GM12864 (cell line): ENCODE measurements around the gene MTO1.

Experiments
- DNase-seq: peaks from one replicate; pipeline ENCODE4 v3.0.0-alpha.2; 2011; ENCODE audit warnings: low read depth
- H3K4me3 ChIP-seq: 2 replicates; pipeline ENCODE4 v1.5.1; 2011; ENCODE audit warnings: mild to moderate bottlenecking, low read depth, low read length, control low read depth
- TF ChIP-seq, protein P1 (sequence below): IDR thresholded peaks from 2 replicates; pipeline ENCODE4 v1.5.1; 2011; ENCODE audit warnings: low read depth, mild to moderate bottlenecking, moderate library complexity, low read length, control low read depth, inconsistent platforms; ENCODE audit errors: missing control alignments

The MTO1 gene, protein sequence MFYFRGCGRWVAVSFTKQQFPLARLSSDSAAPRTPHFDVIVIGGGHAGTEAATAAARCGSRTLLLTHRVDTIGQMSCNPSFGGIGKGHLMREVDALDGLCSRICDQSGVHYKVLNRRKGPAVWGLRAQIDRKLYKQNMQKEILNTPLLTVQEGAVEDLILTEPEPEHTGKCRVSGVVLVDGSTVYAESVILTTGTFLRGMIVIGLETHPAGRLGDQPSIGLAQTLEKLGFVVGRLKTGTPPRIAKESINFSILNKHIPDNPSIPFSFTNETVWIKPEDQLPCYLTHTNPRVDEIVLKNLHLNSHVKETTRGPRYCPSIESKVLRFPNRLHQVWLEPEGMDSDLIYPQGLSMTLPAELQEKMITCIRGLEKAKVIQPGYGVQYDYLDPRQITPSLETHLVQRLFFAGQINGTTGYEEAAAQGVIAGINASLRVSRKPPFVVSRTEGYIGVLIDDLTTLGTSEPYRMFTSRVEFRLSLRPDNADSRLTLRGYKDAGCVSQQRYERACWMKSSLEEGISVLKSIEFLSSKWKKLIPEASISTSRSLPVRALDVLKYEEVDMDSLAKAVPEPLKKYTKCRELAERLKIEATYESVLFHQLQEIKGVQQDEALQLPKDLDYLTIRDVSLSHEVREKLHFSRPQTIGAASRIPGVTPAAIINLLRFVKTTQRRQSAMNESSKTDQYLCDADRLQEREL

DNA sequence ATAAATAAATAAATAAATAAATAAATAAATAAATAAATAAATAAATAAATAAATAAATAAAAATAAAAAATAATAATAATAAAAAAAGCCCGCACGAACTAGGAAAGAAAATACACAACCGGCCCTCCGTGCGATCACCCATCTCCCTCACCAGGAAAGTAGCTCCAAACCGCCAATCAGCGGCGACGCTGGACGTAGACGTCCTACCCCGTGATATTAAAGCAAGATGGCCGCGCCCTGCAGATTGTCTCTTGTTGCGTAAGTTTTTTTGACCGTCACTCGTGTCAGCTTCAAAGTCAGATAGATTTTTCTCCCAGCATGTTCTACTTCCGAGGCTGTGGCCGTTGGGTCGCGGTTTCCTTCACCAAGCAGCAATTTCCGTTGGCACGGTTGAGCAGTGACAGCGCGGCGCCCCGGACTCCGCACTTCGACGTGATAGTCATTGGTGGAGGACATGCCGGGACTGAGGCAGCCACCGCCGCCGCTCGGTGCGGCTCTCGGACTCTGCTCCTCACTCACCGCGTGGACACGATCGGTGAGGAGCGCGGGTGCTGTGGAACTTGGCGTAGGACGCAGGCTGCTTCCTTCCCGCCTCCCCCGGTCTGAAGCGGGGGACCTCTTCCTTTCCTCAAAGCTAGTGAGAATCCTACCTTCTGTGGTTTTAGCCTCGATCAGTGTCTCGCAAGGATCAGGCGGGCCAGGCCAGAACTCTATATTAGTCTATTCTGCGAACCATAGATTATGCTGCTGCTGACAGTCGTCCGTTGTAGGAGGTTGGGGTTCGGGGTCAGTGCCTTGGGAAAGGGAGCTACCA lies at the start of gene MTO1:
TSS of gene MTO1 (plus strand) at position 201 of the 814 bp plus-strand sequence. CDS start at position 319, 118 bp downstream.
- TF ChIP-seq, protein P1, sequence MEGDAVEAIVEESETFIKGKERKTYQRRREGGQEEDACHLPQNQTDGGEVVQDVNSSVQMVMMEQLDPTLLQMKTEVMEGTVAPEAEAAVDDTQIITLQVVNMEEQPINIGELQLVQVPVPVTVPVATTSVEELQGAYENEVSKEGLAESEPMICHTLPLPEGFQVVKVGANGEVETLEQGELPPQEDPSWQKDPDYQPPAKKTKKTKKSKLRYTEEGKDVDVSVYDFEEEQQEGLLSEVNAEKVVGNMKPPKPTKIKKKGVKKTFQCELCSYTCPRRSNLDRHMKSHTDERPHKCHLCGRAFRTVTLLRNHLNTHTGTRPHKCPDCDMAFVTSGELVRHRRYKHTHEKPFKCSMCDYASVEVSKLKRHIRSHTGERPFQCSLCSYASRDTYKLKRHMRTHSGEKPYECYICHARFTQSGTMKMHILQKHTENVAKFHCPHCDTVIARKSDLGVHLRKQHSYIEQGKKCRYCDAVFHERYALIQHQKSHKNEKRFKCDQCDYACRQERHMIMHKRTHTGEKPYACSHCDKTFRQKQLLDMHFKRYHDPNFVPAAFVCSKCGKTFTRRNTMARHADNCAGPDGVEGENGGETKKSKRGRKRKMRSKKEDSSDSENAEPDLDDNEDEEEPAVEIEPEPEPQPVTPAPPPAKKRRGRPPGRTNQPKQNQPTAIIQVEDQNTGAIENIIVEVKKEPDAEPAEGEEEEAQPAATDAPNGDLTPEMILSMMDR: no peak
- H3K4me3 ChIP-seq: peak within 1 kb of the TSS; percentile 88
- DNase-seq: peak; percentile 82

DNA sequence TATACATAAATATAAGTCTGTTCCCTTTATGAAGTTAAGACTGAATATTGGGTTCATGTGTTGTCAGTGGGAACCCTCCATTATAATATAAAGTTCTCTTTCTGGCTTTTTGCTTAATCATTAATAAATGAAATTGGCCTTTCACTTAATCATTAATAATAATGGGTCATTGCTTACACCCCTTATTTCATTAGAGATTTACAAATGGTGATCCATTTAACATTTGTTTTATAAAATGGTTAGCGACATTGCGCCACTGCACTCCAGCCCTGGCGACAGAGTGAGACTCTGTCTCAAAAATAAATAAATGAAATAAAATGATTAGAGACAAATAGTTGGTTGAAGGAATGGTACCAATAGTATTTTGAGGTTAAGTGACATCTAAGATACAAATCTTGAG lies 48.4 kb upstream of the MTO1 start:
- DNase-seq: no peak
- H3K4me3 ChIP-seq: no peak overlapping the region
- TF ChIP-seq, protein P1: no peak

- no peak overlapping the region for H3K4me3 ChIP-seq
- DNase-seq: no peak
- TF ChIP-seq, protein P1: no peak
Measured at GRCh38 chr6:73418081-73418741, 43.3 kb upstream of the MTO1 start.

DNA sequence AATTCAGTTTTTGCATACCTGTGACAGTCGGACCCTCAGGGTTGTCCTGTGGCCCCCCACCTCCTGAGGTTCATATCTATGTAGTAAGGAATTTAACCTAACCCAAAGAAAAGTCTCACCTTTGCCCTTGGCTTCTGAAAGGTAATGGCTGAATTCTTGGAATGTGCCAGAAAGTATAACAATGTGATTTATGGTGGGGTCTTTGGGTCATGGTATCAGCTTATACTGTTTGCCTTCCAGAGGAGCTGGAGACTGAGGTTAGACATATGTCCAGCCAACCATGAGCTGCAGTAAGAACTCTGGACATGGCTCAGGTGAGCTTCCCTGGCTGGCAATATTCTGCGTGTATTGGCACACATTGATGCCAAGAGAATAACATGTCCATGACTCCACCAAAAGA lies 40.0 kb upstream of the MTO1 start:
- TF ChIP-seq, protein P1: no peak
- no peak for DNase-seq
- no peak overlapping the region for H3K4me3 ChIP-seq

DNA sequence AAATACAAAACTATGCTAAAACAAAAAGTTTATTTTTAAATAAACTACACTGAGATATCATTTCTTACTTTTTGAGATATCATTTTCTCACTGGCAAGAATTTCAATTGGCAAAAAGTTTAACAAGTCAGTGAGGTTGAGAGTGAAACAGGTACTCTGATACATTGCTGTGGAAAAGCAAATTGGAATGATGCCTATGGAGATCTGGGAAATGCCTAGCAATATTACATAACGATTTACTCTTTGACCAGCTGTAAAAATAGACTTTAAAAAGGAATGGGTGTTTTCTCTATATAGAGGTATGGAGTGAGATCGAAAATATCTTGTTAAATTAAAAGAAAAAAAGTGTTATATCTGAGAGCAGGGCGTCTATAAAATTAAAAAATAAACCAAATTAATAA lies 26.3 kb upstream of the MTO1 start:
- no peak for DNase-seq
- TF ChIP-seq, protein P1: no peak
- no peak overlapping the region for H3K4me3 ChIP-seq

DNA sequence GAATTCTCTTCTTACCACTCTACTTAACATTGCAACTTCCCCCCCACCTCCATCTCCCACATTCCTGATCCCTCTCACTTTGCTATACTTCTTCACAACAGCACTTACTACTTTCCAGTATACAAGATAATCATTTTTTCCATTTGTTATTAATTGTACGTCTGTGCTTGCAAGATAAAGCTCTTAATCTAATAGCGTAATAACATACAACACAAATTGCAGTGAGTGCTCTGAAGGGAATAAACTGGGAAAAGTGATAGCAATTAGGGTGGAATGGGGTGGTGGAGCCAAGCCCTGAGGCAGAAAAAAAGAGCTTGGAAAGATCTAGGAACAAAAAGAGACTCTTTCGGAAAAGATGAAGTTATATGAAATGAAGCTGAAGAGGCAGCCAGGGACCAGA lies 18.0 kb upstream of the MTO1 start:
- TF ChIP-seq, protein P1: no peak
- no peak for DNase-seq
- H3K4me3 ChIP-seq: no peak overlapping the region
